Stimulated activated CD8-positive, alpha-beta memory T cell treated with anti-CD3 and anti-CD28 coated beads, Interleukin-7, amount 100 ng/mL, for 48 hours (primary cell): Measurements from ENCODE around the gene SERPINA9.
"Not testable (repeated sequence)": the region's sequence is repeated elsewhere in the genome, so short reads cannot be mapped to it uniquely, and the experiment has no call there.

Source experiments
- DNase-seq, 2 donors: peaks; one replicate each; pipeline ENCODE4 v3.0.0-alpha.2; 2020; ENCODE audit warnings: low read depth in 1 of 2; ENCODE audit errors: extremely low read depth in 1 of 2

The SERPINA9 gene

DNA sequence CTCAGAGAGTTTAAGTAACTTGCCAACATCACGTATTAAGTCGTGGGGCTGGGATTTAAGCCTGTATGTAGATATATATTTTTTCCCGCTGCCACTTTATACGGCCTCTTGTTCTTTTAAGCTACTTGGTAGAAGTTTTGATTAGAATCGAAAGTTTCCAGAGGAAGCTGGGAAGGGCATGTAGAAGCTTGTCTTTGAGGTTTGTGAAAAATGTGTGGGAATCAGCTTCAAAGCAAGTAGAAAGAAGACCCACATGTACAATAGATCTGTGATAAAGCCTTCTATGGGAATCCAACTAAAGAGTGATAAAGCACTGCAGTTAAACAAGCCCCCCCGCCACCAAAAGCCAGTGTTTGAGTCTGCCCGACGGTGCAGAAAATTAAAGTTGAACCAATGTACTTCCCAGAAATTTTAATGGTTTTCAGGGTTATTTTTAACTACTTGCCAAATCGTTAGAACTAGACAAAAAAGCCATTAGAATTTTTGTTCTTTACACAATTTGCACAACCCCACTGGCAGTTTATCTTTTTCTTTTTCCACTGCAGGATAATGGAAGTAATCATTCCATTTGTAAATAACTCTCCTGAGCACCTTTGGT is 48.9 kb downstream of the SERPINA9 start:
- no peak for DNase-seq

DNA sequence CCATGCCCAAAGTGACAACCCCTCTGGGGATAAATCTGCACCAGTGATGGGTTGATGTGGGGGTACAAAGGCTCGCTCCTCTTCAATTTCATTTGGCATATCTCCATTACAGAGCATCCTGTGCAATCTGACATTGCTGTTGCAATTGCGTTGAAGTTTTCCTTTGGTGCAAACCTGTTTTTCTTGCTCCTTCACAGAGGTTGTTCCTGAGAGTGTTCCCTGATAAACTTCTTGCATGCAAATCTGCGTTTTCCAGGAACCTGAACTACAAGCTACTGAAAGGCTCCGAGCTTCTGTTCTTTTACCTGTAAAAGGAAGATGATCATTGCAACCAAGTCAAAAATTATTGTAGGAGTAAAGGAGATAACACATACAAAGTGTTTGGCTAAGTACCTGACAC is 49.5 kb downstream of the SERPINA9 start:
- no peak for DNase-seq

DNA sequence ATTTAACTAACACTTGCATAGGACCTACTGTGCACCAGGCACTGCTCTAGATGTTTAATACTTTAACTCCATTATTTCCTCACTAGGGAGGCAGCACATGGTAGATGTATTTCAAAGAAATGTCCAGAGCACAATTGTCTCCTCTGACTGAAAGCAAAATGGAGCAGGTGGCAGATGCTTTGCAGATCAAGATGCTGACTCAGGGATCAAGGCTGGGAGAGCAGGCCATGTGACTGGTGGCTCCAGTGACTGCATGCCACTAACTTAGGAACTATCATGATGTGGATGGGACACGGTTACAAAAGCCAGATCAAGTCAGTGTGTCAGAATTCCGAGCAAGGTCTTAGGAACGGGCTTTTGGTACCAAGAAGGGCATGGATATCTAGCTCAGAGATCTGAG is 51.6 kb downstream of the SERPINA9 start:
- no peak for DNase-seq

DNA sequence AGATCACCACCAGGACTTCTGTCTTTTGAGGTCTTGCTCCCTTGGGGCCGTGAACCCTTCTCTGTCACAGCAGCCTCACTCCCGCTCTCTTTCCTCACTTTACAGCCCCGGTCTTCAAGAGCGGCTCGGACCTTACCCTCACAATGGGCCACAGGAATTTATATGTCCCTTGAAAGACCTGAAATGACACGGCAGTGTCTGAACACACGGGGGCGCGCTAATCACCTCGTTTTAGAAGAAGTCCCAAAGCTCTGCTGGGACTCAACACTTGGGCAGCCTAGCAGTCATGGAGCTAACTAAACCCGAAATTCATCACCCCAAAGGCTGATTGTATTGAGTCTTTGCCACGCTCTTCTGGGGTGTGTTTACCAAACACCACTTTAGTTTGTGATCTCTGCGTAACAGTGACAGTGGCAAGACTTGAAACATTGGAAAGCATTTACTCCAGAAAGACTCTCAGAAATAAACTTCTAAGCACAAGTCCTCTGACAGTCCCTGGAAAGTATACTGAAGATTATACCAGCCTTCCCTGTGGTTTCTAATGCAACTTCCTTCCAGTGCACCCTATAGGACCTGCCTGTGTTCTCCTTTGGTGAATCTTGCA is 52.4 kb downstream of the SERPINA9 start:
- peak; percentile 7 to 32 for DNase-seq

DNA sequence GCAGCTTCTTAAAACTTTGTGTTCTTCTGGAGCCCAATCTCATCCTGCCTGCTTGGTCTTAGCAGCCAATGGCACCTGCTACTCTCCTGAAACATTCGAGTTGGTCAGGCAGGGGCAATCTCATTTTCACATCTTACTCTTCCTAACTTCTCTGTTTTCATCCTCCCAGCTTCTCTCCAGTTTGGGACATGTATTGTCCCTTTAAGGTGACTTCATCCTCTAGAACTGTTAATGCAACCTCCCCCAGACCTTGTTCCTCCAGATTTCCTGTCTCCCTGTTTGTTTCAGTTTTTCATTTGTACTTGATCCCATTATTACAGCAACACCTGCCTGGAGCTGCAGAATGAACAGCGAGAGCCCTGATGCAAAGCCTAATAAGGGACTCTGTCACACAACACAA is 54.7 kb downstream of the SERPINA9 start:
- DNase-seq = no peak

DNA sequence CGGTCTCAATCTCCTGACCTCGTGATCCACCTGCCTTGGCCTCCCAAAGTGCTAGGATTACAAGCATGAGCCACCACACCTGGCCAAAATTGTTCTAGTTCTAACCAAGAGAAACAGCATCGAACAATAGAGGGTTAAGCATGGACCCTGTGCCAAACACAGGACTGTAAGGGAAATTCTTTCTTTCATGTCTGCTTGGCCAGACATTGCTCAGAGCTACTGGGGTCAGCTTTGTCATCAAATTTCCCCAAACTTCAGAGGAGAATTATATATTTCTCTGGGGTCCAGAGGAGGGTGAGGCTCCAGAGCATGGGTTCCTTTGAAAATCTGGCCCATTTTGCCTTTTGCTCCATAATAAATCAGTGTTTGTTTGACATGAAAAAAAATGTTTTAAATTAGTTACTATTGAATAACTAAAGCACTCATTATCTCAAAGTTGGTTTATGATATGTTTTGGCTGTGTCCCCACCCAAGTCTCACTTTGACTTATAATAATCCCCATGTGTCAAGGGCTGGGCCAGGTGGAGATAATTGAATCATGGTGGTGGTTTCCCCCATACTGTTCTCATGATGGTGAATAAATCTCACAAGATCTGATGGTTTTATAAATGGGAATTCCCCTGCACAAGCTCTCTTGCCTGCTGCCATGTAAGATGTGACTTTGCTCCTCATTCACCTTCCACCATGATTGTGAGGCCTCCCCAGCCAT is 58.3 kb downstream of the SERPINA9 start:
- DNase-seq = not testable (repeated sequence)
